ENCODE data around the gene FMN1. TPM values are rescaled to one million over a fixed set of nuclear protein-coding genes. Genes with fewer than 3 reads are reported as not detected.
A peak's percentile ranks its signal among the peaks of the same experiment; 100 is the strongest.
"Not testable (repeated sequence)": the region's sequence is repeated elsewhere in the genome, so short reads cannot be mapped to it uniquely, and the experiment has no call there.

The FMN1 gene
- total RNA-seq, 4 donors from 2014 or later = 4.3 to 10.1 (median 8.8) TPM

GRCh38 chr15:32849769-32850668 is 344.5 kb downstream of the FMN1 start:
- Histone ChIP-seq H3K36me3 (no peaks in the 10 kb centered on the region), H3K27ac (no peak overlapping the region), H3K27me3 (no peaks in the 10 kb centered on the region), H3K4me3 (no peak overlapping the region), H3K9me3 (no peaks in the 10 kb centered on the region), H3K4me1 (no peaks in the 10 kb centered on the region)
- TF ChIP-seq POLR2A (IDR thresholded peaks at IDR 0.05) = no peak
- TF ChIP-seq CTCF (IDR thresholded peaks at IDR 0.05) = no peak
- no peak for DNase-seq
- WGBS, 2 donors = 70% methylated on average over 11 of the region's 11 CpGs
- intact Hi-C loops (cut with DNase I) = no loop called here

- DNase-seq; H3K36me3 ChIP-seq; H3K27ac ChIP-seq; H3K27me3 ChIP-seq; H3K9me3 ChIP-seq; H3K4me3 ChIP-seq; intact Hi-C loops (cut with DNase I); H3K4me1 ChIP-seq: not testable (repeated sequence)
- WGBS, 2 donors = 80 to 94% methylated on average over 2 of the region's 2 CpGs
Observed at GRCh38 chr15:32846671-32847070, 347.8 kb downstream of the FMN1 start.

- Histone ChIP-seq H3K27me3 (no peaks in the 10 kb centered on the region), H3K4me3 (no peak overlapping the region), H3K36me3 (no peaks in the 10 kb centered on the region), H3K9me3 (no peaks in the 10 kb centered on the region), H3K4me1 (peaks cover 0 to 14% (median 0%) of the 10 kb centered on the region in 3 donors), H3K27ac (no peak overlapping the region)
- TF ChIP-seq CTCF (IDR thresholded peaks at IDR 0.05) = peak; percentile 25 to 64 (median 48)
- TF ChIP-seq POLR2A (IDR thresholded peaks at IDR 0.05) = no peak
- intact Hi-C loops (cut with DNase I) = no loop called here
- no peak for DNase-seq
- WGBS, 2 donors = 75 to 77% methylated on average over 2 of the region's 2 CpGs
Observed at GRCh38 chr15:32844118-32844711, 350.3 kb downstream of the FMN1 start.

GRCh38 chr15:32843219-32843815 is 351.2 kb downstream of the FMN1 start:
- no peak overlapping the region for H3K4me3 ChIP-seq
- H3K36me3 ChIP-seq = no peaks in the 10 kb centered on the region
- intact Hi-C loops (cut with DNase I) = no loop called here
- peak overlapping the region in 1 of 4 donors; percentile 27 for H3K27ac ChIP-seq
- peaks cover 0 to 14% (median 0%) of the 10 kb centered on the region in 3 donors for H3K4me1 ChIP-seq
- H3K9me3 ChIP-seq = no peaks in the 10 kb centered on the region
- TF ChIP-seq POLR2A (IDR thresholded peaks at IDR 0.05) = no peak
- TF ChIP-seq CTCF (IDR thresholded peaks at IDR 0.05) = no peak
- DNase-seq = no peak
- 25 to 31% methylated on average over 6 of the region's 6 CpGs for WGBS, 2 donors
- H3K27me3 ChIP-seq = no peaks in the 10 kb centered on the region

- 83 to 87% methylated on average over 6 of the region's 6 CpGs for WGBS, 2 donors
- intact Hi-C loops (cut with DNase I) = no loop called here
- TF ChIP-seq POLR2A (IDR thresholded peaks at IDR 0.05) (no peak), CTCF (IDR thresholded peaks at IDR 0.05) (no peak)
- peaks cover 0 to 14% (median 0%) of the 10 kb centered on the region in 3 donors for H3K4me1 ChIP-seq
- H3K27me3 ChIP-seq = no peaks in the 10 kb centered on the region
- no peak overlapping the region for H3K4me3 ChIP-seq
- no peaks in the 10 kb centered on the region for H3K36me3 ChIP-seq
- no peak overlapping the region for H3K27ac ChIP-seq
- H3K9me3 ChIP-seq = no peaks in the 10 kb centered on the region
- DNase-seq = no peak
Observed at GRCh38 chr15:32842081-32842480, 352.4 kb downstream of the FMN1 start.

All from esophagus squamous epithelium (tissue), 5 donors.